Heart left ventricle (tissue), 16 donors: Measurements from ENCODE around the gene MALRD1. TPM values are rescaled to one million over a fixed set of nuclear protein-coding genes. Genes with fewer than 3 reads are reported as not detected.
A peak's percentile ranks its signal among the peaks of the same experiment; 100 is the strongest.

Source experiments
- ATAC-seq, 4 donors: fragments of 200-7000 bp; cut with Tn5 transposase; one replicate each; pipeline ENCODE4 v1.9.1; 2020 to 2022; ENCODE audit warnings: moderate library complexity in 4 of 4, mild to moderate bottlenecking in 3 of 4, moderate number of reproducible peaks in 1 of 4
- DNase-seq, 5 donors: peaks; one replicate each; pipeline ENCODE4 v3.0.0-alpha.2; 2020
- H3K27ac ChIP-seq, 12 donors: fragments of 200-600 bp; sonication (generic) in 4 of 12; one replicate each; pipeline versions ENCODE4 v1.5.0 to v1.8.0; 2016 to 2022; ENCODE audit warnings: mild to moderate bottlenecking in 2 of 12
- H3K27me3 ChIP-seq, 9 donors: fragments of 200-600 bp; sonication (generic) in 2 of 9; one replicate each; pipeline versions ENCODE4 v1.5.1 to v1.8.0; 2016 to 2022; ENCODE audit warnings: mild to moderate bottlenecking in 3 of 9
- H3K36me3 ChIP-seq, 9 donors: fragments of 200-600 bp; sonication (generic) in 2 of 9; one replicate each; pipeline versions ENCODE4 v1.5.0 to v1.8.0; 2018 to 2022; ENCODE audit warnings: mild to moderate bottlenecking in 2 of 9
- H3K4me1 ChIP-seq, 12 donors: fragments of 200-600 bp; sonication (generic) in 4 of 12; one replicate each; pipeline versions ENCODE4 v1.5.0 to v1.8.0; 2016 to 2022; ENCODE audit warnings: mild to moderate bottlenecking in 3 of 12
- H3K4me3 ChIP-seq, 12 donors: fragments of 200-600 bp; sonication (generic) in 4 of 12; one replicate each; pipeline versions ENCODE4 v1.5.0 to v1.8.0; 2017 to 2022; ENCODE audit warnings: mild to moderate bottlenecking in 9 of 12, moderate library complexity in 4 of 12
- H3K9me3 ChIP-seq, 12 donors: fragments of 200-600 bp; sonication (generic) in 4 of 12; one replicate each; pipeline versions ENCODE4 v1.5.0 to v1.8.0; 2016 to 2022; ENCODE audit warnings: mild to moderate bottlenecking in 1 of 12
- CTCF ChIP-seq, 12 donors: fragments of 200-600 bp; sonication (generic) in 4 of 12; IDR thresholded peaks; one replicate each; pipeline versions ENCODE4 v1.5.0 to v1.8.0; 2018 to 2022; ENCODE audit warnings: antibody characterized with exemption in 12 of 12, mild to moderate bottlenecking in 5 of 12
- POLR2A ChIP-seq, 2 donors: fragments of 450-650 bp; IDR thresholded peaks; one replicate each; pipeline ENCODE4 v1.6.1; 2017; ENCODE audit warnings: antibody characterized with exemption in 2 of 2, mild to moderate bottlenecking in 2 of 2, moderate library complexity in 2 of 2
- WGBS, 4 donors: extraction: QIAGEN DNeasy Blood & Tissue Kit in 2 of 4; methylation state at CpG; one replicate each; pipeline versions ENCODE4 v1.1.5 to v1.1.7; 2013 to 2018; 5-methylcytosine and 5-hydroxymethylcytosine counted together
- intact Hi-C, 10 donors: fragments of 100-400 bp; cut with DNase I; formaldehyde crosslinking; loops; one replicate each; pipeline versions ENCODE4 v1.11.1 to v1.14.2; 2022
- polyA plus RNA-seq, 2 donors: library from polyadenylated mRNA; stranded (reverse); fragments of 200-250 nt; gene quantifications; one replicate each; pipeline ENCODE4 v1.2.3, GENCODE V29; 2013
- total RNA-seq, 9 donors: library from RNA; depleted of rRNA in 2 of 9; stranded (reverse); fragments of >200 nt in 2 of 9; fragmentation: NEBNext Ultra II Directional in 3 of 9; extraction: Animal tissue kit (Norgen Biotek cat#: 25700) in 3 of 9; gene quantifications; one replicate each; pipeline versions ENCODE4 v1.1.0 to v1.2.4, GENCODE V29; 2016 to 2023
- donor health status: ischemic (EF 13 %, LVEDD 7.1; RV severe dilation, severe dysfunction).
- donor health status: healthy with polysubstance abuse.
- donor health status: DM: no; HTN: yes; CAD: no.
- donor health status: DM: no; HTN: no; CAD: no.
- donor health status: ischemic (EF 25% LVEDD 6.9; RV normal size, moderate dysfunction).
- donor health status: ischemic (EF 25% LVEDD 5.7; RV mildly dilated, moderate dysfunction).
- donor health status: healthy.
- donor health status: DM: yes; HTN: yes; CAD: no.
- donor health status: ischemic (EF 35%, LVEDD 5.7; RV mildly dilated, moderate dysfunction).
- donor health status: nonischemic (EF 11% LVEDD 7.7; RV severe dilation, severe dysfunction).
- donor health status: DM: yes; HTN: yes; CAD: no.
- donor health status: PGD.
- donor health status: ischemic (EF 29% LVEDD 5.4; RV normal size, mild dysfunction).
- donor health status: nonischemic (EF 23%, LVEDD 6.1; RV moderate dilation, normal function).

The MALRD1 gene
- total and polyA plus RNA-seq, 11 donors: 0.12 to 1.1 (median 0.37) TPM; not detected in 1

GRCh38 chr10:19701427-19702052, 652.9 kb downstream of the MALRD1 start:
- Histone ChIP-seq H3K4me1 (peaks cover 0 to 3% (median 0%) of the 10 kb centered on the region in 12 donors), H3K9me3 (no peaks in the 10 kb centered on the region), H3K27ac (no peak overlapping the region), H3K36me3 (no peaks in the 10 kb centered on the region), H3K27me3 (no peaks in the 10 kb centered on the region), H3K4me3 (no peak overlapping the region)
- no peak for TF ChIP-seq POLR2A (IDR thresholded peaks at IDR 0.05)
- WGBS, 4 donors: 76 to 94% (median 89%) methylated on average over 4 of the region's 4 CpGs
- intact Hi-C loops: no loop called here
- no peak for ATAC-seq
- DNase-seq: no peak

GRCh38 chr10:19702215-19702614, 653.6 kb downstream of the MALRD1 start:
- Histone ChIP-seq H3K9me3 (no peaks in the 10 kb centered on the region), H3K27me3 (no peaks in the 10 kb centered on the region), H3K27ac (no peak overlapping the region), H3K4me1 (peaks cover 0 to 3% (median 0%) of the 10 kb centered on the region in 12 donors), H3K36me3 (no peaks in the 10 kb centered on the region), H3K4me3 (no peak overlapping the region)
- TF ChIP-seq POLR2A (IDR thresholded peaks at IDR 0.05): no peak
- TF ChIP-seq CTCF (IDR thresholded peaks at IDR 0.05): no peak
- 76 to 88% (median 86%) methylated on average over 2 of the region's 2 CpGs for WGBS, 4 donors
- DNase-seq: no peak
- intact Hi-C loops: no loop called here
- ATAC-seq: no peak

DNA sequence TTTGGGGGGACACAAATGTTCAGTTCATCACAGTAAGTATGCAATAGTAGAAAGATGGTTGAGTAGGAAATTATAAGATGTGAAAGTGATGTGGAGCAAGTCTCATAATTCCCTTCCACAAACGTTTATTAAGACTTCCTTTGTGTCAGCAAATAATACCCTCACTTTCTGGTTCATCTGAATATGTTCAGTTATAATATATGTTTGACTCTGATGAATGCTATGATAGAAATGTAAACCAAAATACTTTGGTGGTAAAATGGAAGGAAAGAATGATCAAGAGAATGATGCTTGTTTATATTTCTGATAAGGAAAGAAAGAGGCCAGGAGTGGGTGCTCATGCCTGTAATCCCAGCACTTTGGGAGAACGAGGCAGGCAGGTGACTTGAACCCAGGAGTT, 655.9 kb downstream of the MALRD1 start:
- Histone ChIP-seq H3K36me3 (no peaks in the 10 kb centered on the region), H3K9me3 (no peaks in the 10 kb centered on the region), H3K4me3 (no peak overlapping the region), H3K4me1 (peaks cover 0 to 3% (median 0%) of the 10 kb centered on the region in 12 donors), H3K27ac (no peak overlapping the region), H3K27me3 (no peaks in the 10 kb centered on the region)
- no peak for DNase-seq
- 51 to 65% (median 59%) methylated on average over 2 of the region's 2 CpGs for WGBS, 4 donors
- intact Hi-C loops: no loop called here
- ATAC-seq: no peak
- TF ChIP-seq POLR2A (IDR thresholded peaks at IDR 0.05): no peak
- no peak for TF ChIP-seq CTCF (IDR thresholded peaks at IDR 0.05)

DNA sequence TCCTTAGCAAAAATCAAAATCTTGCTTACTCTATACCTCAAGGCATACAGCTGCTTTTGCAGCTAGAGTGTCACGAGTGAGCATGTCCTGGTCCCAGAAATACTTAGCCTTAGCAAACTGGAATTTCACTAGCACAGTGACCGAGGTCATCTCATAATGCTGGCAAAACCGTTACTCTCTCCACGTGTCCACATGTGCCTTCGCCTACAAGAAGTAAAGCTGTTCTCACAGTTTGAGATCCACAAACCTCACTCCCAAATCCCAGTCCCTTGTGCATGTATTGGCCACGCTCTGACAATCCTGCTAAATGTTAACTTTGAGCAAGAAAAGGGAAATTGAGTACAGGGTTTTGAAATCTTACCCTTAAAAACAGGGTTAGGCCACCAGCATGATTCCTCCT, 656.6 kb downstream of the MALRD1 start:
- Histone ChIP-seq H3K4me1 (peaks cover 0 to 3% (median 0%) of the 10 kb centered on the region in 12 donors), H3K9me3 (no peaks in the 10 kb centered on the region), H3K36me3 (no peaks in the 10 kb centered on the region), H3K27me3 (no peaks in the 10 kb centered on the region), H3K4me3 (no peak overlapping the region), H3K27ac (peak overlapping the region in 1 of 12 donors; percentile 14)
- ATAC-seq (peak in 2 of 4 donors; percentile 34 to 56), DNase-seq (no peak)
- TF ChIP-seq CTCF (IDR thresholded peaks at IDR 0.05): no peak
- TF ChIP-seq POLR2A (IDR thresholded peaks at IDR 0.05): no peak
- intact Hi-C loops: no loop called here
- 72 to 85% (median 76%) methylated on average over 6 of the region's 6 CpGs for WGBS, 4 donors

GRCh38 chr10:19706904-19707303, 658.3 kb downstream of the MALRD1 start:
- H3K9me3 ChIP-seq: peaks cover 0 to 10% (median 5%) of the 10 kb centered on the region in 12 donors
- TF ChIP-seq CTCF (IDR thresholded peaks at IDR 0.05): no peak
- no peak for TF ChIP-seq POLR2A (IDR thresholded peaks at IDR 0.05)
- DNase-seq (no peak), ATAC-seq (no peak)
- H3K27me3 ChIP-seq: no peaks in the 10 kb centered on the region
- no peak overlapping the region for H3K27ac ChIP-seq
- H3K4me1 ChIP-seq: peaks cover 0 to 3% (median 0%) of the 10 kb centered on the region in 12 donors
- no peak overlapping the region for H3K4me3 ChIP-seq
- WGBS, 4 donors: 75 to 86% (median 80%) methylated on average over 1 of the region's 1 CpG
- no peaks in the 10 kb centered on the region for H3K36me3 ChIP-seq
- intact Hi-C loops: no loop called here
